Immature natural killer cell (primary cell): ENCODE results near the gene RPL29. TPM values are rescaled to one million over a fixed set of nuclear protein-coding genes. Genes with fewer than 3 reads are reported as not detected.
A peak's percentile ranks its signal among the peaks of the same experiment; 100 is the strongest.
"Not testable (repeated sequence)": the region's sequence is repeated elsewhere in the genome, so short reads cannot be mapped to it uniquely, and the experiment has no call there.

ENCODE experiments used
- DNase-seq, 3 donors: peaks; one replicate each; pipeline ENCODE4 v3.0.0; 2022; ENCODE audit warnings: mixed read lengths in 1 of 3
- H3K27ac Mint-ChIP-seq, 6 donors: one replicate each; pipeline ENCODE4 v1.8.0; 2020; ENCODE audit warnings: mixed read lengths in 6 of 6, mild to moderate bottlenecking in 5 of 6, inconsistent platforms in 4 of 6, moderate library complexity in 3 of 6
- H3K27me3 Mint-ChIP-seq, 3 donors: one replicate each; pipeline ENCODE4 v1.8.0; 2020 to 2021; ENCODE audit warnings: low read depth in 3 of 3, mild to moderate bottlenecking in 3 of 3, mixed read lengths in 3 of 3, moderate library complexity in 3 of 3, inconsistent platforms in 1 of 3
- H3K36me3 Mint-ChIP-seq, 3 donors: one replicate each; pipeline ENCODE4 v1.8.0; 2020; ENCODE audit warnings: mixed read lengths in 3 of 3, inconsistent platforms in 2 of 3, mild to moderate bottlenecking in 2 of 3
- H3K4me1 Mint-ChIP-seq, 2 donors: one replicate each; pipeline ENCODE4 v1.8.0; 2020; ENCODE audit warnings: inconsistent platforms in 2 of 2, mild to moderate bottlenecking in 2 of 2, mixed read lengths in 2 of 2, moderate library complexity in 1 of 2
- H3K4me3 Mint-ChIP-seq, 5 donors: one replicate each; pipeline ENCODE4 v1.8.0; 2020; ENCODE audit warnings: mild to moderate bottlenecking in 5 of 5, mixed read lengths in 5 of 5, inconsistent platforms in 3 of 5, moderate library complexity in 3 of 5
- H3K9me3 Mint-ChIP-seq, 6 donors: one replicate each; pipeline ENCODE4 v1.8.0; 2020; ENCODE audit warnings: mild to moderate bottlenecking in 6 of 6, mixed read lengths in 6 of 6, inconsistent platforms in 4 of 6, moderate library complexity in 3 of 6
- polyA plus RNA-seq, 3 donors: library from polyadenylated mRNA; unstranded; fragments of 300-500 nt; fragmentation: Illumina TruSeq; gene quantifications; one replicate each; pipeline ENCODE4 v1.2.3, GENCODE V29; 2021

Gene RPL29
- polyA plus RNA-seq, 3 donors from 2014 or later: 501 to 1,073 (median 800) TPM

DNA sequence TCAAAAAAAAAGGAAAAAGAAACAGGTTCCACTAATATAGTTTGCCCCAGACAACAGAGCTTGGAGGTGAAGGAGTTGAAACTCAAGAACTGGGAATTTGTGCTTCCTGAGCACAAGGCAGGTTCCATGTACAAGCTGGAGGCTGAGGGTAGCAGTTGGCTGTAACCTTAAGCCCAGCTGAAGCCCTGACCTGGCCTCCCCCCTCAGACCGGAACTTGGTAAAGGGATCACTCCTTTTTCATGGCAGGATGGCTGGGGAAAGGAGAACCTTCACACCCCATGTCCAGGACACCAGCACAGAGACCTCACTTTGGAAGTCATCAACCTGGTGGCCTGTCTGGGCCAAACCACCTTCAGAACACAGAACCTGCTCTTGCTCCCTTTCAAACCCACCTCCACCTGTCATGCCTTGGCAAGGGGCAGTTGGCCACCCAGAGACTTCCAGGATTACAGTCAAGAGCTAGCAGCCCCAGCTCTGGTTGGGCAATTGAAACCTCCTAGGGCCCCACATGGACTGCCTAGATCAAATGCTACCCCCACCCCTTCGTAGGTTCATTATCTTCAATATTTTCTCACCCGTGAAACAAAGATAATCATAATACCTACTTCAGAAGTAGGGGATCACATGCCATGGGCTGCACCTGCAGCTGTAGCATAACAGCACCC is 3.5 kb downstream of the RPL29 start:
- no peak overlapping the region for H3K4me3 Mint-ChIP-seq
- H3K27ac Mint-ChIP-seq: peak overlapping the region in 1 of 6 donors; percentile 36

GRCh38 chr3:51990501-51990971 is 5.2 kb downstream of the RPL29 start:
- H3K27ac Mint-ChIP-seq, H3K9me3 Mint-ChIP-seq, H3K4me3 Mint-ChIP-seq, DNase-seq, H3K27me3 Mint-ChIP-seq: not testable (repeated sequence)
- H3K36me3 Mint-ChIP-seq: peaks cover 0 to 15% (median 0%) of the 10 kb centered on the region in 3 donors
- H3K4me1 Mint-ChIP-seq: peaks cover 28 to 33% of the 10 kb centered on the region in 2 donors

More for the DNA sequence above, 3.5 kb downstream of the RPL29 start:
- DNase-seq: no peak
- Mint-ChIP-seq H3K27me3 (peaks cover 0 to 2% (median 2%) of the 10 kb centered on the region in 3 donors), H3K4me1 (peaks cover 37 to 39% of the 10 kb centered on the region in 2 donors), H3K9me3 (no peaks in the 10 kb centered on the region), H3K36me3 (peaks cover 0 to 17% (median 0%) of the 10 kb centered on the region in 3 donors)

DNA sequence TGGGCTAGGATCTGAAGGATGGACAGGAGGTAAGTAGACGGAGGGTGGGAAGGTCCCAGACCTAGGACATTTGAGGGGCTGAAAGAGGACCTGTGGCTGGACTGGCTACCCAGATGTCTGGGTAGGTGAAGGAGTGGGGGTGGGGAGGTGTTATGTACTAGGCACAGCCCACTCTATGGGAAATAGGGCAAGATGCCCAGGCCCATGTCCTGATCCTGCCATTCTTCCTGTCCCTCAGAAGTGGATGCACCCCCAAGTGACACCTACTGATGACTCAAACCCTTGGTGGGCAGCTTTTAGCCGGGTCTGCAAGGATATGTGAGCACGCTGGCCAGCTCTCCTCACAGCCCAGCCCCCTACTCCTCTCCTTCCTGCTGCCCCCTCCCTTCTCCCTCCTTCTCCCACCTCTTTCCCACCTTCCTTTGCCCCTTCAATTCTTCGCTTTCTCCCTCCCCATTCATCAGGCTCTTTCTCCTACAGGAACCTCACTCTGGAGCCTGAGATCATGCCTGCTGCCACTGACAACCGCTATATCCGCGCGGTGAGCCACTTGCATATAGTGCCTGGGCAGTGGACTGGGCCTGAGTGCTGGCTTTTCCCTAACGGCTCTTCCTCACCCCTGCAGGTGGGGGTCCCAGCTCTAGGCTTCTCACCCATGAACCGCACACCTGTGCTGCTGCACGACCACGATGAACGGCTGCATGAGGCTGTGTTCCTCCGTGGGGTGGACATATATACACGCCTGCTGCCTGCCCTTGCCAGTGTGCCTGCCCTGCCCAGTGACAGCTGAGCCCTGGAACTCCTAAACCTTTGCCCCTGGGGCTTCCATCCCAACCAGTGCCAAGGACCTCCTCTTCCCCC is 7.2 kb downstream of the RPL29 start:
- no peak overlapping the region for H3K4me3 Mint-ChIP-seq
- no peaks in the 10 kb centered on the region for H3K9me3 Mint-ChIP-seq
- DNase-seq: no peak
- peaks cover 0 to 5% (median 0%) of the 10 kb centered on the region in 3 donors for H3K36me3 Mint-ChIP-seq
- peak overlapping the region in 2 of 6 donors; percentile 12 to 58 for H3K27ac Mint-ChIP-seq
- H3K27me3 Mint-ChIP-seq: no peaks in the 10 kb centered on the region
- H3K4me1 Mint-ChIP-seq: peaks cover 16 to 19% of the 10 kb centered on the region in 2 donors

GRCh38 chr3:51987568-51987967 is 8.1 kb downstream of the RPL29 start:
- no peaks in the 10 kb centered on the region for H3K27me3 Mint-ChIP-seq
- H3K36me3 Mint-ChIP-seq: peaks cover 0 to 2% (median 0%) of the 10 kb centered on the region in 3 donors
- no peak for DNase-seq
- H3K27ac Mint-ChIP-seq: no peak overlapping the region
- H3K4me3 Mint-ChIP-seq: no peak overlapping the region
- no peaks in the 10 kb centered on the region for H3K9me3 Mint-ChIP-seq
- peaks cover 19 to 24% of the 10 kb centered on the region in 2 donors for H3K4me1 Mint-ChIP-seq

- no peak for DNase-seq
- Mint-ChIP-seq H3K36me3 (no peaks in the 10 kb centered on the region), H3K4me1 (peaks cover 25 to 27% of the 10 kb centered on the region in 2 donors), H3K27me3 (peaks cover 0 to 4% (median 1%) of the 10 kb centered on the region in 3 donors), H3K27ac (peak overlapping the region in 1 of 6 donors; percentile 49), H3K9me3 (no peaks in the 10 kb centered on the region), H3K4me3 (no peak overlapping the region)
Measured at GRCh38 chr3:51986010-51986947, 9.4 kb downstream of the RPL29 start.

DNA sequence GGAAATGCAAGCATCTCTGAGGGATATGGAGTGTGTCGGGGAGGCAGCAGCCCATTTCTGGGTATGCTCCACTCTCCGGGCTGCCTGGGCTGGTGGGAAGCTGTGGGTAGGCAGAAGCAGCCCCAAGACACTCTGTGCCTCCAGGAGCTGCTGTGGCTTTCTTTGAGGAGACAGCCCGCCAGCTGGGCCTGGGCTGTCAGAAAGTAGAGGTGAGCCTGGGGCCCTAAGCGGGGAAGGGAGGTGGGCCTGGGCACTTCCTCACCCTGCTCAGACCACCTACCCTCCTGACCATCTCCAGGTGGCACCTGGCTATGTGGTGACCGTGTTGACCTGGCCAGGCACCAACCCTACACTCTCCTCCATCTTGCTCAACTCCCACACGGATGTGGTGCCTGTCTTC is 10.6 kb downstream of the RPL29 start:
- no peak for DNase-seq
- Mint-ChIP-seq H3K4me3 (peak overlapping the region in 3 of 5 donors; percentile 42 to 67 (median 63)), H3K36me3 (no peaks in the 10 kb centered on the region), H3K4me1 (peaks cover 26 to 29% of the 10 kb centered on the region in 2 donors), H3K27me3 (peaks cover 0 to 10% (median 1%) of the 10 kb centered on the region in 3 donors), H3K9me3 (no peaks in the 10 kb centered on the region), H3K27ac (peak overlapping the region in 4 of 6 donors; percentile 75 to 86 (median 82))

DNA sequence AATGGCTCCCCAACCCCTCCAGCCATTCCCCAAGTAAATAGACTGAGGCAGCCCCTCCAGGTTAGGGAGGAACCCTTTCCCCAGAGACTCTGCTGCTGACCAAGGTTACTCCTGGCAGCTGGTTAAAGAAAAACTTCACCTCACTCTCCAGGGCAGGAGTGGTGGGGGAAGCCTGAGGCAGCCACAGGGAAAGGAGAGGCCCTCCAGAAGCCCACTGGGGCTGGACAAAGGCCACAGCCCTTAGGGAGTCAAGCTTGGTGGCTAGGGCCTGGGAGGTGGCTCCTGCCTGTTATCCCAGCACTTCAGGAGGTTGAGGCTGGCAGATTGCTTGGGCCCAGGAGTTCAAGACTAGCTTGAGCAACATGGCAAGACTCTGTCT is 11.4 kb downstream of the RPL29 start:
- no peaks in the 10 kb centered on the region for H3K9me3 Mint-ChIP-seq

GRCh38 chr3:51983578-51984268 is 12.0 kb downstream of the RPL29 start:
- H3K36me3 Mint-ChIP-seq: no peaks in the 10 kb centered on the region
- peaks cover 26 to 27% of the 10 kb centered on the region in 2 donors for H3K4me1 Mint-ChIP-seq
- peak overlapping the region; percentile 86 to 98 (median 94) for H3K27ac Mint-ChIP-seq
- peak overlapping the region; percentile 88 to 99 (median 93) for H3K4me3 Mint-ChIP-seq
- H3K27me3 Mint-ChIP-seq: peaks cover 0 to 10% (median 1%) of the 10 kb centered on the region in 3 donors
- H3K9me3 Mint-ChIP-seq: no peaks in the 10 kb centered on the region
- no peak for DNase-seq

More for the DNA sequence above, 11.4 kb downstream of the RPL29 start:
- Mint-ChIP-seq H3K27ac (peak overlapping the region in 4 of 6 donors; percentile 72 to 98 (median 88)), H3K27me3 (peaks cover 0 to 10% (median 1%) of the 10 kb centered on the region in 3 donors), H3K4me3 (peak overlapping the region; percentile 65 to 99 (median 92)), H3K4me1 (peaks cover 26 to 29% of the 10 kb centered on the region in 2 donors), H3K36me3 (no peaks in the 10 kb centered on the region)
- DNase-seq: no peak

GRCh38 chr3:51982838-51983577 is 12.7 kb downstream of the RPL29 start, which contains the start of gene ACY1:
ACY1 (plus strand) TSS chr3:51983535; CDS start chr3:51984065, 530 bp downstream.
- Mint-ChIP-seq H3K4me1 (peaks cover 26 to 27% of the 10 kb centered on the region in 2 donors), H3K36me3 (no peaks in the 10 kb centered on the region), H3K9me3 (no peaks in the 10 kb centered on the region), H3K4me3 (peak within 1 kb of the TSS; percentile 88 to 99 (median 93)), H3K27me3 (peaks cover 0 to 10% (median 1%) of the 10 kb centered on the region in 3 donors), H3K27ac (peak within 1 kb of the TSS; percentile 94 to 98 (median 96))
- peak; percentile 72 to 76 (median 74) for DNase-seq

DNA sequence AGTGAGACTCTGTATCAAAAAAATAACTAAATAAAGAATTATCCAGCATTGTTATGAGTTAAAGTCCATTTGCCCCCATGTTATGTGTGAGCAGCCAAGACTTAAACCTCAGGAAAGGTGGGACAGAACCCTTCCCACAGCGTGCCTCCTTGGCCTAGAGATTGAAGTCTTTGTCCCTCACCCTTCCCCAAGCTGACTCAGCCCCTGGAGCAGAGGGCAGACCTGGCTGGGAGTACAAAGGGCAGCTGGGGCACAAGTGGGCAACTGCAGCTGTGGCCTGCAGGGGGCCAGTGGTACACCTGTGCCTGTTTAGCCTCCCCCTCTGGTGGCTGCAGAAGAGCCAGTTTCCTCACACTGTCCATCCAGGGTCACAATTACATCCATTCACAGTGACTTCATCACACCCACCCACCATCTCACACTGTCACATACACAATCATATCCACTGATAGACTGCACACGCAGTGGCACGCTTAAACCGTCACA is 13.3 kb downstream of the RPL29 start:
- Mint-ChIP-seq H3K27ac (peak overlapping the region; percentile 94 to 98 (median 96)), H3K36me3 (no peaks in the 10 kb centered on the region), H3K4me1 (peaks cover 30 to 32% of the 10 kb centered on the region in 2 donors), H3K4me3 (peak overlapping the region; percentile 88 to 99 (median 93)), H3K27me3 (peaks cover 0 to 10% (median 1%) of the 10 kb centered on the region in 3 donors), H3K9me3 (no peaks in the 10 kb centered on the region)
- DNase-seq: peak in 2 of 3 donors; percentile 32

GRCh38 chr3:51980253-51980652 is 15.4 kb downstream of the RPL29 start:
- H3K9me3 Mint-ChIP-seq: no peaks in the 10 kb centered on the region
- H3K27me3 Mint-ChIP-seq: peaks cover 0 to 10% (median 1%) of the 10 kb centered on the region in 3 donors
- H3K4me1 Mint-ChIP-seq: peaks cover 48 to 50% of the 10 kb centered on the region in 2 donors
- H3K36me3 Mint-ChIP-seq: no peaks in the 10 kb centered on the region
- H3K4me3 Mint-ChIP-seq: no peak overlapping the region
- no peak overlapping the region for H3K27ac Mint-ChIP-seq
- no peak for DNase-seq

DNA sequence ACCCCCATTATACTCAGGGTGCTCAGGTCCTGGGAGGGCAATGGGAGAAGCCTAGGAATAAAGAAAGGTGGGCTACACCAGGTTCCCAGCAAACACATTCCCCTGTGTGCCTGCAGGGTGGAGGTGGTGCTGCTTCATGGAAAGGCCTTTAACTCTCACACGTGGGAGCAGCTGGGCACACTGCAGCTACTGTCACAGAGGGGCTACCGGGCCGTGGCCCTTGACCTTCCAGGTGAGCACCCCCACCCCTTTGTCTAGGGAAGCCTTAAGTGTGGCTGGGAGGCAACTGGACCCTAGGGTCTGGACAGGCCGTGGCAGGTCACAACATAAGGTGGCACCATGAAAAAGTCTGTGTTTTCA is 17.6 kb downstream of the RPL29 start:
- Mint-ChIP-seq H3K4me3 (no peak overlapping the region), H3K4me1 (peaks cover 55 to 58% of the 10 kb centered on the region in 2 donors), H3K27ac (peak overlapping the region in 2 of 6 donors; percentile 7 to 68)

More for the DNA sequence above, 17.6 kb downstream of the RPL29 start:
- H3K9me3 Mint-ChIP-seq: peaks cover 0 to 1% (median 0%) of the 10 kb centered on the region in 6 donors
- H3K27me3 Mint-ChIP-seq: peaks cover 2 to 19% (median 6%) of the 10 kb centered on the region in 3 donors
- no peak for DNase-seq
- no peaks in the 10 kb centered on the region for H3K36me3 Mint-ChIP-seq
